ENCODE measurements around the gene MATCAP1.

- TF ChIP-seq EZH2 (IDR thresholded peaks at IDR 0.05; ENCODE audit: insufficient read depth, poor library complexity, severe bottlenecking): no peak
- TF ChIP-seq EZH2phosphoT487 (IDR thresholded peaks at IDR 0.05; ENCODE audit: insufficient read depth, low read depth): no peak
Observed at GRCh38 chr16:67188798-67189197, 5.0 kb upstream of the MATCAP1 start.

Measured in GM23248 (cell line).